ENCODE results near the gene B3GALT5. TPM values are rescaled to one million over a fixed set of nuclear protein-coding genes. Genes with fewer than 3 reads are reported as not detected.
A peak's percentile ranks its signal among the peaks of the same experiment; 100 is the strongest.

Gene B3GALT5
- total RNA-seq, 1 donor from 2014 or later: 2.5 TPM

GRCh38 chr21:39661121-39661520 is 48.4 kb downstream of the B3GALT5 start:
- Histone ChIP-seq H3K27ac (ENCODE audit: low read depth, low read length) (peak overlapping the region; percentile 82), H4K20me1 (ENCODE audit: insufficient read depth, low read length) (no peaks in the 10 kb centered on the region), H3K27me3 (ENCODE audit: insufficient read depth, low read length) (no peaks in the 10 kb centered on the region), H3K9ac (ENCODE audit: low read length) (no peak overlapping the region), H3K79me2 (ENCODE audit: insufficient read depth, low read length) (no peaks in the 10 kb centered on the region), H2AFZ (ENCODE audit: low read depth, low read length) (peak overlapping the region; percentile 83), H3K4me3 (ENCODE audit: insufficient read depth, low read depth, low read length) (no peak overlapping the region), H3K4me2 (ENCODE audit: low read length) (peak overlapping the region; percentile 86), H3K36me3 (ENCODE audit: insufficient read depth, low read length) (no peaks in the 10 kb centered on the region), H3K9me3 (ENCODE audit: insufficient read depth, low read depth, low read length) (no peaks in the 10 kb centered on the region), H3K4me1 (ENCODE audit: insufficient read depth, low read length) (peaks cover 15% of the 10 kb centered on the region)
- DNase-seq (ENCODE audit: low read depth) (no peak), FAIRE-seq (no peak)
- no peak overlapping the region for H3K4me3 Mint-ChIP-seq (ENCODE audit: unreplicated experiment)
- H3K4me1 Mint-ChIP-seq (ENCODE audit: low read depth, unreplicated experiment): peaks cover 22% of the 10 kb centered on the region
- H3K36me3 Mint-ChIP-seq (ENCODE audit: low read depth, unreplicated experiment): peaks cover 24% of the 10 kb centered on the region
- peak overlapping the region; percentile 80 for H3K27ac Mint-ChIP-seq (ENCODE audit: unreplicated experiment)
- TF ChIP-seq CTCF (IDR thresholded peaks at IDR 0.05; ENCODE audit: insufficient read depth, low read depth, low read length): no peak
- no peak for TF ChIP-seq EZH2 (IDR thresholded peaks at IDR 0.05; ENCODE audit: insufficient read depth, low read length)
- peaks cover 8% of the 10 kb centered on the region for H3K9me3 Mint-ChIP-seq (ENCODE audit: unreplicated experiment)
- peaks cover 9% of the 10 kb centered on the region for H3K27me3 Mint-ChIP-seq (ENCODE audit: low read depth, unreplicated experiment)

- no peak overlapping the region for H2AFZ ChIP-seq (ENCODE audit: low read depth, low read length)
- H3K79me2 ChIP-seq (ENCODE audit: insufficient read depth, low read length): no peaks in the 10 kb centered on the region
- H3K4me3 Mint-ChIP-seq (ENCODE audit: unreplicated experiment): no peak overlapping the region
- no peaks in the 10 kb centered on the region for H3K27me3 ChIP-seq (ENCODE audit: insufficient read depth, low read length)
- no peak overlapping the region for H3K27ac ChIP-seq (ENCODE audit: low read depth, low read length)
- peaks cover 15% of the 10 kb centered on the region for H3K4me1 ChIP-seq (ENCODE audit: insufficient read depth, low read length)
- no peak for TF ChIP-seq EZH2 (IDR thresholded peaks at IDR 0.05; ENCODE audit: insufficient read depth, low read length)
- TF ChIP-seq CTCF (IDR thresholded peaks at IDR 0.05; ENCODE audit: insufficient read depth, low read depth, low read length): no peak
- peaks cover 8% of the 10 kb centered on the region for H3K9me3 Mint-ChIP-seq (ENCODE audit: unreplicated experiment)
- H3K27me3 Mint-ChIP-seq (ENCODE audit: low read depth, unreplicated experiment): peaks cover 6% of the 10 kb centered on the region
- H3K36me3 Mint-ChIP-seq (ENCODE audit: low read depth, unreplicated experiment): peaks cover 20% of the 10 kb centered on the region
- H3K27ac Mint-ChIP-seq (ENCODE audit: unreplicated experiment): no peak overlapping the region
- FAIRE-seq (no peak), DNase-seq (ENCODE audit: low read depth) (no peak)
- H3K4me2 ChIP-seq (ENCODE audit: low read length): no peak overlapping the region
- H3K9ac ChIP-seq (ENCODE audit: low read length): no peak overlapping the region
- no peaks in the 10 kb centered on the region for H3K9me3 ChIP-seq (ENCODE audit: insufficient read depth, low read depth, low read length)
- peaks cover 24% of the 10 kb centered on the region for H3K4me1 Mint-ChIP-seq (ENCODE audit: low read depth, unreplicated experiment)
- H3K36me3 ChIP-seq (ENCODE audit: insufficient read depth, low read length): no peaks in the 10 kb centered on the region
- H3K4me3 ChIP-seq (ENCODE audit: insufficient read depth, low read depth, low read length): no peak overlapping the region
- H4K20me1 ChIP-seq (ENCODE audit: insufficient read depth, low read length): no peaks in the 10 kb centered on the region
Observed at GRCh38 chr21:39661740-39662139, 49.0 kb downstream of the B3GALT5 start.

GRCh38 chr21:39662411-39662953 is 49.7 kb downstream of the B3GALT5 start:
- Histone ChIP-seq H3K9ac (ENCODE audit: low read length) (no peak overlapping the region), H3K4me2 (ENCODE audit: low read length) (no peak overlapping the region), H3K36me3 (ENCODE audit: insufficient read depth, low read length) (no peaks in the 10 kb centered on the region), H2AFZ (ENCODE audit: low read depth, low read length) (no peak overlapping the region), H3K27me3 (ENCODE audit: insufficient read depth, low read length) (no peaks in the 10 kb centered on the region), H3K79me2 (ENCODE audit: insufficient read depth, low read length) (no peaks in the 10 kb centered on the region), H3K4me1 (ENCODE audit: insufficient read depth, low read length) (peaks cover 15% of the 10 kb centered on the region), H3K4me3 (ENCODE audit: insufficient read depth, low read depth, low read length) (no peak overlapping the region), H3K9me3 (ENCODE audit: insufficient read depth, low read depth, low read length) (no peaks in the 10 kb centered on the region), H4K20me1 (ENCODE audit: insufficient read depth, low read length) (no peaks in the 10 kb centered on the region), H3K27ac (ENCODE audit: low read depth, low read length) (no peak overlapping the region)
- Mint-ChIP-seq H3K4me1 (ENCODE audit: low read depth, unreplicated experiment) (peaks cover 24% of the 10 kb centered on the region), H3K36me3 (ENCODE audit: low read depth, unreplicated experiment) (peaks cover 20% of the 10 kb centered on the region), H3K4me3 (ENCODE audit: unreplicated experiment) (no peak overlapping the region), H3K27ac (ENCODE audit: unreplicated experiment) (no peak overlapping the region), H3K27me3 (ENCODE audit: low read depth, unreplicated experiment) (peaks cover 4% of the 10 kb centered on the region), H3K9me3 (ENCODE audit: unreplicated experiment) (peaks cover 8% of the 10 kb centered on the region)
- no peak for TF ChIP-seq CTCF (IDR thresholded peaks at IDR 0.05; ENCODE audit: insufficient read depth, low read depth, low read length)
- no peak for TF ChIP-seq EZH2 (IDR thresholded peaks at IDR 0.05; ENCODE audit: insufficient read depth, low read length)
- DNase-seq (ENCODE audit: low read depth) (no peak), FAIRE-seq (no peak)
